ENCODE data around the gene TMED6.

Gene TMED6

DNA sequence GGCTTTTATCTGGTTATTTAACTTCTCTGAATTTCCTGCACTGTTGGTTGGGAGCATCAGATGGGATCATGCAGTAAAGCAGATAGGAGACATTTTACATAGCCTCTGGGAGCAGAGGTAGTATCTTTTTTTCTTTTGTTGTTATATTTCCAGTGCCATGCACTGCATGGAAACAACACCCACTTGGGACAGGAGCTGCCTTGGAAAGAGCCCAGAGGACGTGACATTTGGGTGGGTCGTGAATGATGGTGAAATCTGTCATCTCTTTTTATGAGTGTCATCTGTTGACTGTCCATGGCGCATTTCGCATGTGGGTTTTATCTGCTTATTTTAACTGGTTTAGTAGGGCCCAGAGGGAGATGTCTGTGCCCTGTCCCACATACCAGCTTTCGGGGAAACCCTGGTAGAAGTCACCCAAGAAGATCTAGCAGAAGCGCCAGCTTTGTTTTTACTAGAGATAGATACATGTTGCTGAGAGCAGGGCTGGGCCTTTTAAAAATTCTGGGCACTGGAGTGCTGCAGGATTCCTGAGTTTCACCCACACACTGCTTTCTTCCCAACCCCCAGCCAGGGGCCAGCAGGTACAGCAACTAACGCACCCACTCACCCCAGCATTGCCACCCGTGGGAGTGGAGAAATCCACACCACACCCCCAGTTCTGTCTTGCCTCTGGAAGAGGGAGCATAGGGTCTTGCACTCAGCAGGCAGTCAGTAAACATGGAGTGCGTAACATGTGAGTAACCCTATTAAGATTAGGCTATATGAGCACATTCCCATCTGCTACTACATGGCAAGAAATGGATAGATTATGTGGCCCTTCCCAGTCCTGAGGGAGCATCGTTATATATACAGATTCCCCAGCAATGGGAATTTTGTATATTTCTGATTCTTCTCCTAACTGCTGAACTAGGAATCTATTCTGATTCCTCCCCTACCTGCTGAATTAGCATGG is 42.6 kb upstream of the TMED6 start:
- TF ChIP-seq, protein P1, sequence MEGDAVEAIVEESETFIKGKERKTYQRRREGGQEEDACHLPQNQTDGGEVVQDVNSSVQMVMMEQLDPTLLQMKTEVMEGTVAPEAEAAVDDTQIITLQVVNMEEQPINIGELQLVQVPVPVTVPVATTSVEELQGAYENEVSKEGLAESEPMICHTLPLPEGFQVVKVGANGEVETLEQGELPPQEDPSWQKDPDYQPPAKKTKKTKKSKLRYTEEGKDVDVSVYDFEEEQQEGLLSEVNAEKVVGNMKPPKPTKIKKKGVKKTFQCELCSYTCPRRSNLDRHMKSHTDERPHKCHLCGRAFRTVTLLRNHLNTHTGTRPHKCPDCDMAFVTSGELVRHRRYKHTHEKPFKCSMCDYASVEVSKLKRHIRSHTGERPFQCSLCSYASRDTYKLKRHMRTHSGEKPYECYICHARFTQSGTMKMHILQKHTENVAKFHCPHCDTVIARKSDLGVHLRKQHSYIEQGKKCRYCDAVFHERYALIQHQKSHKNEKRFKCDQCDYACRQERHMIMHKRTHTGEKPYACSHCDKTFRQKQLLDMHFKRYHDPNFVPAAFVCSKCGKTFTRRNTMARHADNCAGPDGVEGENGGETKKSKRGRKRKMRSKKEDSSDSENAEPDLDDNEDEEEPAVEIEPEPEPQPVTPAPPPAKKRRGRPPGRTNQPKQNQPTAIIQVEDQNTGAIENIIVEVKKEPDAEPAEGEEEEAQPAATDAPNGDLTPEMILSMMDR (IDR thresholded peaks at IDR 0.05; ENCODE audit: borderline replicate concordance, control extremely low read depth, extremely low read depth, insufficient read depth, missing control alignments): no peak
- DNase-seq (ENCODE audit: low spot score): no peak
- in situ Hi-C loops (cut with MboI; ENCODE audit: low sequenced_read_pairs, unreplicated experiment): loop anchor here (10.0 to 25.0 kb wide), 2 partner anchors 171 to 543 kb away; partner anchors contain the start of gene NFAT5

GRCh38 chr16:69386596-69386995 is 35.0 kb upstream of the TMED6 start:
- TF ChIP-seq, protein P1 (IDR thresholded peaks at IDR 0.05; ENCODE audit: borderline replicate concordance, control extremely low read depth, extremely low read depth, insufficient read depth, missing control alignments): no peak
- in situ Hi-C loops (cut with MboI; ENCODE audit: low sequenced_read_pairs, unreplicated experiment): loop anchor here (25.0 kb wide), 1 partner anchor 551 kb away; no protein-coding TSS in a partner anchor
- DNase-seq (ENCODE audit: low spot score): no peak

- TF ChIP-seq, protein P1 (IDR thresholded peaks at IDR 0.05; ENCODE audit: borderline replicate concordance, control extremely low read depth, extremely low read depth, insufficient read depth, missing control alignments): no peak
- in situ Hi-C loops (cut with MboI; ENCODE audit: low sequenced_read_pairs, unreplicated experiment): loop anchor here (25.0 kb wide), 1 partner anchor 552 kb away; no protein-coding TSS in a partner anchor
- DNase-seq (ENCODE audit: low spot score): no peak
These were observed 33.4 kb upstream of the TMED6 start for GRCh38 chr16:69384974-69385373.

GRCh38 chr16:69382421-69382820 is 30.8 kb upstream of the TMED6 start:
- no peak for DNase-seq (ENCODE audit: low spot score)
- in situ Hi-C loops (cut with MboI; ENCODE audit: low sequenced_read_pairs, unreplicated experiment): loop anchor here (25.0 kb wide), 1 partner anchor 555 kb away; no protein-coding TSS in a partner anchor
- TF ChIP-seq, protein P1 (IDR thresholded peaks at IDR 0.05; ENCODE audit: borderline replicate concordance, control extremely low read depth, extremely low read depth, insufficient read depth, missing control alignments): no peak

GRCh38 chr16:69381231-69381630 is 29.6 kb upstream of the TMED6 start:
- in situ Hi-C loops (cut with MboI; ENCODE audit: low sequenced_read_pairs, unreplicated experiment): loop anchor here (25.0 kb wide), 1 partner anchor 556 kb away; no protein-coding TSS in a partner anchor
- TF ChIP-seq, protein P1 (IDR thresholded peaks at IDR 0.05; ENCODE audit: borderline replicate concordance, control extremely low read depth, extremely low read depth, insufficient read depth, missing control alignments): no peak
- no peak for DNase-seq (ENCODE audit: low spot score)

DNA sequence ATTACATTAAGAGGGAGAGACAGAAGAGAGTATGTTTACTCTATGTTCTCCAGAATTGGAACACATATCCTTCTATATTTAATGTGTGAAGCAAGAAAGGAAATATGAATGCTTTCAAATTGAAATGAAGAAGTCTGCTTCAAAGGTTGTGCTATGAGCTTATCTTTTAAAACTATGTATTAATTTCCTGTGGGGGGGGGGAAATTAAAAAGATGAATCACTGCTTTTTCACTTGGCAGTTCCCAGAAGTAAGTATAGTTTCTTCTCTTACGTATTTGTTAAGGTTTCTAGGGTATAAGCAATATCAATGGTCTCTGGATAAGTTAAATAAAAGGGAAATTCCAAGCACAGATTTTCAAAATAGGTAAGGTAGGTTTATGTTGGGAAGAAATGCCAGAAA is 27.2 kb upstream of the TMED6 start:
- DNase-seq (ENCODE audit: low spot score): no peak
- in situ Hi-C loops (cut with MboI; ENCODE audit: low sequenced_read_pairs, unreplicated experiment): loop anchor here (25.0 kb wide), 1 partner anchor 559 kb away; no protein-coding TSS in a partner anchor
- TF ChIP-seq, protein P1 (IDR thresholded peaks at IDR 0.05; ENCODE audit: borderline replicate concordance, control extremely low read depth, extremely low read depth, insufficient read depth, missing control alignments): no peak

Data from GM13976 (cell line).